WTC11 (cell line): ENCODE data around the gene AP1G2.

Experiments used
- CBFB ChIP-seq: sonication (generic); formaldehyde crosslinking; IDR thresholded peaks from 2 replicates; pipeline ENCODE4 v1.8.1; 2022; ENCODE audit warnings: mild to moderate bottlenecking, low read depth, missing genetic modification reagents
- CREB1 ChIP-seq: sonication (generic); formaldehyde crosslinking; IDR thresholded peaks from 2 replicates; pipeline ENCODE4 v1.8.0; 2023; ENCODE audit warnings: mild to moderate bottlenecking, missing genetic modification reagents
- ELF4 ChIP-seq: sonication (generic); formaldehyde crosslinking; IDR thresholded peaks from 2 replicates; pipeline ENCODE4 v1.8.1; 2022; ENCODE audit warnings: low read depth, mild to moderate bottlenecking, moderate library complexity, missing genetic modification reagents
- HMGA2 ChIP-seq: fragments of 250-450 bp; sonication (Bioruptor Pico); IDR thresholded peaks from 2 replicates; pipeline ENCODE4 v1.4.0; 2021; ENCODE audit warnings: mild to moderate bottlenecking, moderate library complexity
- JUN ChIP-seq: sonication (generic); formaldehyde crosslinking; IDR thresholded peaks from 2 replicates; pipeline ENCODE4 v1.8.0; 2023; ENCODE audit warnings: mild to moderate bottlenecking, missing genetic modification reagents
- RORB ChIP-seq: fragments of 250-450 bp; sonication (Bioruptor Pico); IDR thresholded peaks from 2 replicates; pipeline ENCODE4 v1.9.0; 2021; ENCODE audit warnings: mild to moderate bottlenecking
- SMAD3 ChIP-seq: sonication (generic); formaldehyde crosslinking; IDR thresholded peaks from 2 replicates; pipeline ENCODE4 v1.8.0; 2022; ENCODE audit warnings: missing genetic modification reagents, mild to moderate bottlenecking, borderline replicate concordance
- ZNF232 ChIP-seq: sonication (generic); formaldehyde crosslinking; IDR thresholded peaks from 2 replicates; pipeline ENCODE4 v1.8.0; 2022; ENCODE audit warnings: mild to moderate bottlenecking, missing genetic modification reagents
- TF ChIP-seq, protein P1 (sequence below): sonication (generic); formaldehyde crosslinking; conservative IDR thresholded peaks from 2 replicates; pipeline ENCODE4 v1.8.1; 2022; ENCODE audit warnings: mild to moderate bottlenecking, missing genetic modification reagents
- TF ChIP-seq, protein P2 (sequence below): fragments of 200-600 bp; IDR thresholded peaks from 2 replicates; pipeline ENCODE4 v1.8.0; 2022; ENCODE audit warnings: antibody characterized with exemption
- TF ChIP-seq, protein P3 (sequence below): sonication (generic); formaldehyde crosslinking; IDR thresholded peaks from 2 replicates; pipeline ENCODE4 v1.8.1; 2023; ENCODE audit warnings: mild to moderate bottlenecking, missing genetic modification reagents, moderate library complexity
- TF ChIP-seq, protein P4 (sequence below): sonication (generic); formaldehyde crosslinking; IDR thresholded peaks from 2 replicates; pipeline ENCODE4 v1.8.0; 2022; ENCODE audit warnings: mild to moderate bottlenecking, missing genetic modification reagents

DNA sequence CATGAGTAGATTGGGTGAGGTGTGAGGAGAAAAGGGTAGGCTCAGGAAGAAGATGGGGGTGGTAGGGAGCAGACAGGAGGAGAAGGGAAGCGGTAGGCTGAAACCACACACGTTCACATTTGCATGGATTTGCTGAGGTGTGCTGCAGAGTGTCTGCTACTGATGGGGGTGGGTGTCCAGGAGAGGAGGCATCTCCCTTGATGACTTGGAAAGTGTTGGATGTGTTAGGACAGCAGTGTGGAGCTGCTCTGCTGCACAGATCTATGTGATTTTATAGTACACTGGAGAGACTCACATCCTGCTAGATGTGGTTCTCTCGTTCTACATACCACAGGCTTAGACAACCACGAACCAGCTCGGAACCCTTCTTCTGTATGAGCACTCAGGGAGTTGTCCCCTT is 25.3 kb downstream of the AP1G2 start:
- TF ChIP-seq, protein P1, sequence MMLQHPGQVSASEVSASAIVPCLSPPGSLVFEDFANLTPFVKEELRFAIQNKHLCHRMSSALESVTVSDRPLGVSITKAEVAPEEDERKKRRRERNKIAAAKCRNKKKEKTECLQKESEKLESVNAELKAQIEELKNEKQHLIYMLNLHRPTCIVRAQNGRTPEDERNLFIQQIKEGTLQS, result no peak
- TF ChIP-seq, protein P2, sequence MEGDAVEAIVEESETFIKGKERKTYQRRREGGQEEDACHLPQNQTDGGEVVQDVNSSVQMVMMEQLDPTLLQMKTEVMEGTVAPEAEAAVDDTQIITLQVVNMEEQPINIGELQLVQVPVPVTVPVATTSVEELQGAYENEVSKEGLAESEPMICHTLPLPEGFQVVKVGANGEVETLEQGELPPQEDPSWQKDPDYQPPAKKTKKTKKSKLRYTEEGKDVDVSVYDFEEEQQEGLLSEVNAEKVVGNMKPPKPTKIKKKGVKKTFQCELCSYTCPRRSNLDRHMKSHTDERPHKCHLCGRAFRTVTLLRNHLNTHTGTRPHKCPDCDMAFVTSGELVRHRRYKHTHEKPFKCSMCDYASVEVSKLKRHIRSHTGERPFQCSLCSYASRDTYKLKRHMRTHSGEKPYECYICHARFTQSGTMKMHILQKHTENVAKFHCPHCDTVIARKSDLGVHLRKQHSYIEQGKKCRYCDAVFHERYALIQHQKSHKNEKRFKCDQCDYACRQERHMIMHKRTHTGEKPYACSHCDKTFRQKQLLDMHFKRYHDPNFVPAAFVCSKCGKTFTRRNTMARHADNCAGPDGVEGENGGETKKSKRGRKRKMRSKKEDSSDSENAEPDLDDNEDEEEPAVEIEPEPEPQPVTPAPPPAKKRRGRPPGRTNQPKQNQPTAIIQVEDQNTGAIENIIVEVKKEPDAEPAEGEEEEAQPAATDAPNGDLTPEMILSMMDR, result no peak
- TF ChIP-seq ELF4 (no peak), SMAD3 (CRISPR knock-in tag) (no peak), JUN (CRISPR knock-in tag) (no peak), CREB1 (CRISPR knock-in tag) (no peak), HMGA2 (CRISPR knock-in tag) (no peak), CBFB (CRISPR knock-in tag) (no peak), RORB (CRISPR knock-in tag) (no peak), ZNF232 (CRISPR knock-in tag) (no peak)
- TF ChIP-seq, protein P3, sequence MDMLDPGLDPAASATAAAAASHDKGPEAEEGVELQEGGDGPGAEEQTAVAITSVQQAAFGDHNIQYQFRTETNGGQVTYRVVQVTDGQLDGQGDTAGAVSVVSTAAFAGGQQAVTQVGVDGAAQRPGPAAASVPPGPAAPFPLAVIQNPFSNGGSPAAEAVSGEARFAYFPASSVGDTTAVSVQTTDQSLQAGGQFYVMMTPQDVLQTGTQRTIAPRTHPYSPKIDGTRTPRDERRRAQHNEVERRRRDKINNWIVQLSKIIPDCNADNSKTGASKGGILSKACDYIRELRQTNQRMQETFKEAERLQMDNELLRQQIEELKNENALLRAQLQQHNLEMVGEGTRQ (CRISPR knock-in tag), result no peak
- TF ChIP-seq, protein P4, sequence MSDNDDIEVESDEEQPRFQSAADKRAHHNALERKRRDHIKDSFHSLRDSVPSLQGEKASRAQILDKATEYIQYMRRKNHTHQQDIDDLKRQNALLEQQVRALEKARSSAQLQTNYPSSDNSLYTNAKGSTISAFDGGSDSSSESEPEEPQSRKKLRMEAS, result no peak
